ENCODE data around the gene LMNTD2.
A peak's percentile ranks its signal among the peaks of the same experiment; 100 is the strongest.

Gene LMNTD2

GRCh38 chr11:567629-568292, 7.2 kb upstream of the LMNTD2 start:
- DNase-seq = no peak

GRCh38 chr11:567011-567628, 6.6 kb upstream of the LMNTD2 start:
- no peak for DNase-seq

- DNase-seq = no peak
These were observed 5.5 kb upstream of the LMNTD2 start for GRCh38 chr11:565921-566509.

- DNase-seq = no peak
These were observed 3.5 kb upstream of the LMNTD2 start for GRCh38 chr11:563812-564578.

- no peak for DNase-seq
These were observed 2.7 kb upstream of the LMNTD2 start for GRCh38 chr11:563066-563811.

- no peak for DNase-seq
These were observed 1.6 kb upstream of the LMNTD2 start for GRCh38 chr11:562046-562645.

GRCh38 chr11:561148-562003, 838 bp upstream of the LMNTD2 start:
- DNase-seq = peak; percentile 31

GRCh38 chr11:559712-560304, 730 bp downstream of the LMNTD2 start:
- DNase-seq = no peak

- DNase-seq = no peak
These were observed 1.4 kb downstream of the LMNTD2 start for GRCh38 chr11:559020-559620.

GRCh38 chr11:558503-558902, 2.0 kb downstream of the LMNTD2 start:
- no peak for DNase-seq

GRCh38 chr11:557328-558132, 3.0 kb downstream of the LMNTD2 start:
- no peak for DNase-seq

- DNase-seq = no peak
These were observed 3.8 kb downstream of the LMNTD2 start for GRCh38 chr11:556662-557256.

- no peak for DNase-seq
These were observed 4.5 kb downstream of the LMNTD2 start for GRCh38 chr11:555780-556661.

GRCh38 chr11:555227-555779, 5.2 kb downstream of the LMNTD2 start:
- no peak for DNase-seq

- peak; percentile 83 for DNase-seq
These were observed 5.9 kb downstream of the LMNTD2 start for GRCh38 chr11:554428-555226.

GRCh38 chr11:553988-554340, 6.6 kb downstream of the LMNTD2 start:
- no peak for DNase-seq

Measured in CD4-positive, alpha-beta T cell treated with Interleukin-21 for 1 hour (primary cell).